Forelimb muscle (tissue), 1 donor: ENCODE measurements around the gene SOX30. TPM values are rescaled to one million over a fixed set of nuclear protein-coding genes. Genes with fewer than 3 reads are reported as not detected.

ENCODE experiments used
- DNase-seq: peaks from one replicate; pipeline ENCODE4 v3.0.0-alpha.2; 2013; ENCODE audit warnings: low read depth
- polyA plus RNA-seq: library from polyadenylated mRNA; unstranded; fragments of 120-200 nt; gene quantifications from one replicate; pipeline ENCODE4 v1.2.1, GENCODE V29; 2013; ENCODE audit not compliant: insufficient read length

SOX30 gene
- polyA plus RNA-seq, 1 donor = 0.42 TPM

DNA sequence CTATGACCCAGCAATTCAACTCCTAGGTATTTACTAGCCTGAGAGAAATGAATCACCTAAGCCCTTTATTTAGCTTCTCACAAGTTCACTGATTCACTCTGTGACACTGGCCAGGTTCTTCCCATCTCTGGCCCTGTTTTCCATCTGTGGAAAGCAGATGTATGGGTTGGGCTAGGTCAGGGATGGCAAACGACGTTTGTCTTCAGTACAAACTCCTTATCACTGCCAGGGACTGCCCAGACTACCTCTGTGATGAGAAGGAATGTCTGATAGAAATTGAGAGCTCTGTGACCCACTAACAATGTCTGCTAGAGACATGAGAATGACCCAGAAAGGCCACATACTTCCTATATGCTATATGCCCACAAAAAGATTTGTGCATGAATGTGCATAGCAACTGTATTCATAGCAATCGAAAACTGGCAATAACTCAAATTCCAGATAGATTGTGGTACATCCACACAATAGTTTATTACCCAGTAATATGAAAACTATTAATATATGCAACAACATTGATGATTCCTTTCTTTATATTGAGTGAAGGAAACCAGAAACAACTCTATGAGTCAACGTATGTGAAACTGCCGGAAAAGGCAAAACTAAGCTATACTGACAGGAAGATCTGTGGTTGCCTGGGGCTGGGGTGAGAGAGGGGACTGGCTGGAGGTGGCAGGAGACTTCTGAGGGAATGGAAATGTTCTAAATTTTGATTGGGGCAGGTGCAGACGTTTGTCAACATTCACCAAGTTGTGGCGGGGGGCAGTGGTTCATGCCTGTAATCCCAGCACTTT lies 44.7 kb downstream of the SOX30 start:
- DNase-seq = no peak

DNA sequence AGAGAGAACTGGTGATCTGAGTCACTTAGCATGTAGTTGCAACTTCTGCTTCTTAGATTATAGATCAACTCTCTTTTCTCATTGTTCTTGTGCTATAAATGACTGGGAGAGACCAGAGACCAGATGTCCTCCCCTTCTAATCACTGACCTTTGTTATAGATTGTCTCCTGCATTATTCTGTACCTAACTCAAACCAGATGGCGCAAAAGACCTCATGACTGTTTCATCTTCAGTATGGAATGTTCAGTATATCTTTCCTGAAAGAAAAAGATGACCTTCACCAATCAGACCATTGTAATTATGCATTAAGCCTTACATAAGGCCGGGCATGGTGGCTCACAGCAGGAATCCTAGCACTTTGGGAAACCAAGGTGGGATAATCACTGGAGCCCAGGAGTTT lies 46.2 kb downstream of the SOX30 start:
- DNase-seq = no peak

DNA sequence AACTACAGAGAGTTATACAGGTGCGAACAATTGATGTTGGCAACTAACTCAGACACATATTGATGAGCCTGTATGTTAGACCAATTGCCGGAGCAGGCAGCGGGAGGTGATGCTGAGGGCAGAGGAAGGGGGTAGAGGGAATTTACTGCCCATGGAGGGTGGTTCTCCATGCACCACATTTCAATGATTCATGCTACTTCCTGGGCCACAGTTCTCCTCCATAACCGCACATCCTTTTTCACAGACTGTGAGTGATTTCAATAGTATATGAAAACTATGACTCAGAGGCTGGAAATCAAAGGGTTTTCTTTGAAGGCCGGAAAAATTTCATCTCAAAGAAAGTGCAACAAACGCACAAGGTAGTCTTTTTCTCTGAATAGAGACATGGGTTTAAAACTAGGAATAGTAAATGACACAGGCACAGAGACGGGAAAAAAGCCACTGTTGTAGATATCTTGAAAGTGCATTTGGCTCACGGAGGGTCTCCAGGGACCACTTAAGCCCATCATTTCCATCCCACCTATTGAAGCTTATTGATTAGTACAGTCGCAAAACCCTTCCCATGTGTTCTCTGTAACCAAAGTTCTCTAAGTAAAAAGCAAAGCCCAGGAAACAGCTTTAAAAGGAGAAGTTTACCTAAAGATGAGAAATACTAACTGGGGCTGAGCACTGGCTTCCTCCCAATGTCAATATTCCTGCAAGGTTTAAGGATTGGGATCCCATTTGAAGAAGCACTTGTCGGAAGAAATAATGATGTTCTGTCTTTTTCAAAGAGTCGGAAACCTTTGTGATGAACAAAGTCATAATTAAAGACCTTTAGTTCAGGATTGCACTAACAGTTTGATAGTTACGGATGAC lies 48.7 kb downstream of the SOX30 start:
- DNase-seq = no peak

DNA sequence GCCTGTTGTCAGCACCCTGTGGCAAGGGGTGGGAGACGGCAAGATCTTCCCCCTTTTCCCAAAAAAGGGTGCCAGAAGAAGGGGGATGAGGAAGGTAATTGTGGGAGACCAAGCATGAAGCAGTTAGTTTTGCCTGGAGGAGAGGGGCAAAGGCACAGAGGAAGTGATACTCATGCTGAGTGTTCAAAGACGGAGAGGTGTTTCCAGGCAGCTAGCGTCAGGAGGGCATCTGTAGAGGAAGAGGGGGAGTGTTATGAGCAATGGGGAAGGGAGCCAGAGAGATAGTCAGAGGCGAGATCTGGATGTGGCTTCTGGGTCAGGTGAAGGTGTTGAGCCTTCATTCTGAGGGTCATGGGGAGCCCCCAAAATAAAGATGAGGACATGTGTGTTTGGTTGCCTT lies 49.7 kb downstream of the SOX30 start:
- no peak for DNase-seq

DNA sequence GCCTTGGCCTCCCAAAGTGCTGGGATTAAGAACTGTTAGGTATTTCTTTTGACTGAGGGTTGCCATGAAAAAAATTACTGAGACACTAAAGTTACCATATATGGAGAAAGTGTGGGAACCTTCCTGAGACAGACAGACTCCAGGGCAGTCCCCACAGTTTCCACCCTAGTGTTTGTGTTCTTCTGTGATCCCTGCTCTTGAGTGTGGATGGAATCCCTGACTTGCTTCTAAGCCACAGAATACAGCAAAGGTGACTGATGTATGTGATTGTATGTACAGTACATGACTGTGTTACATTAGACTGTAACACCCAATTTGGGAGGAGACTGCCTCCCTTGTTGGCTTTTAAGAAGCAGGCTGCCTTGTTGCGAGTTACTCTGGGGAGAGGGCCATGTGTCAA lies 52.0 kb downstream of the SOX30 start:
- no peak for DNase-seq

DNA sequence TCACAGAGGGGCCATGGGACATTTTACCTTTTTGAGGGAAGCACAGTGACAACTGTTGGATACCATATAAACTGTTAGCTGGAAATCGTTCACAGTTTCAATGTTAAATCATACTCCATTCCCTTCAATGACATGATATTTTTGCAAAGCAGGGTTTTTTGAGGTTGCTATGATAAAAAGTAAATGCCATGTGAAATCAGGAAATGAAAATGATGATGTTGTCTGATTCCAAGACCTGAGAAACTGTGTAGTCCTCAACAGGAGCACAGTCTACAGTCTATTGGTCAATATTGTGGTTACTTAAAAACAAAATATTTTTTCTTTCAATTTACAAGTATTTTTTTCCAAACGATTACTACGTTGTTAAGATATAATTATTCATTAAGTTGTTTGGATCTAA lies 52.7 kb downstream of the SOX30 start:
- no peak for DNase-seq

DNA sequence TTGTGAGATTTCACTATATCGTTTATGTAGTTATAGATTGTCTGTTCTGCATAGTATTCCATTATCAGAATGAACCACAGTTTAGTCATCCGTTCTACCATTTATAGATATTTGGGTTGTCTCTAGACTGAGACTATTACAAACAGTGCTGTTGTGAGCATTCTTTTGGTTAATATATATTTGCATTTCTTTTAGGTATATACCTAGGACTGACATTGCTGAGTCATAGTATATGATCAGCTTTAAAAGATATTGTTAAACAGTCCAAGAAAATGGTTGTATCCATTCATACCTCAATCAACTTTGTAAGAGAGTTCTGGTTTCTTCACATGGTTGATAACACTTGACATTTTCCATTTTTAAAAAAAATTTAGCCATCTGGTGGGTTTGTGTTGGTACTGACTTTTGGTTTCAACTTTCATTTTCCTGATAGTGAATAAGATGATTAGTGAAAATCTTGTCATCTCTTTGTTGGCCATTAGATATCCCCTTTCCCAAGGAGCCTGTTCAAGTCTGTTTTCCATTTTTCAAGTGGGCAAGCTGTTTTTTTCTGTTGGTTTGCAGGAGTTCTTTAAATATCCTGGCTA lies 53.8 kb downstream of the SOX30 start:
- no peak for DNase-seq

DNA sequence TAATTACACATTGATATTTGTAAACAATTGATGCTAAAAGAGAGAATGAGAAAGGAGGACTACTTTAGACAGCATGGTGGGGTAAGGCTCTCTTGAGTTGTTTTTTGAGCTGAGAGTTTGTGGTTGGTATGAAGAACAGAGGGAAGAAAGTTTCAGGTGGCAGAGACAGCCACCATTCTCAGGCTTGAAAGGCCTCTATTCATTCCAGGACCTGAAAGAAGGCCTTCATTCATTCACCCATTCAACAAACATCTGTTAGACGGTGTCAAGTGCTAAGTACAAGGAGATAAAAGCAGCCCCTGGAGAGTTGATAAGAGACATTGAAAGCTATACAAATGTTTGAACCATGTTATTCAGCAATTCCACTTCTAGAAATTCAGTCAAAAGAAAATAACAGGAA lies 55.0 kb downstream of the SOX30 start:
- DNase-seq = no peak

DNA sequence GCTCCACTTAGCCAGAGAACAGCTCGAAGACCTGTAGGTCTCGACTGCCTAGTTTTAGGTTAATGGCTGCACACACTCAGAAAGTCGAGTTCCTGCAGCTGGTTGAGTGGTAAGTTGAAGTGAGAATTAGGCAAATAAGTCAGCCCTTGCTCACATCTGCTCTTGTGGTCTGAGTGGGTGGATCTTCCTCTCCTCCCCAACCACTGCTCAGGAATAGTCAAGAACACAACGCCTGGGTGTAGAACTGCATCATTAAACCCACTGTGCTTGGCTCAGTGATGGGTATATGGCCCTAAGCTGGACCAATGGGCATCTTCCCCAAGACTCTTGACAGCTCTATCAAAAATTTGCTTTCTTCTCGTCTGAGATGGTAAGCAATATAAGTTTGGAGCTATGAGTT lies 55.8 kb downstream of the SOX30 start:
- DNase-seq = no peak

DNA sequence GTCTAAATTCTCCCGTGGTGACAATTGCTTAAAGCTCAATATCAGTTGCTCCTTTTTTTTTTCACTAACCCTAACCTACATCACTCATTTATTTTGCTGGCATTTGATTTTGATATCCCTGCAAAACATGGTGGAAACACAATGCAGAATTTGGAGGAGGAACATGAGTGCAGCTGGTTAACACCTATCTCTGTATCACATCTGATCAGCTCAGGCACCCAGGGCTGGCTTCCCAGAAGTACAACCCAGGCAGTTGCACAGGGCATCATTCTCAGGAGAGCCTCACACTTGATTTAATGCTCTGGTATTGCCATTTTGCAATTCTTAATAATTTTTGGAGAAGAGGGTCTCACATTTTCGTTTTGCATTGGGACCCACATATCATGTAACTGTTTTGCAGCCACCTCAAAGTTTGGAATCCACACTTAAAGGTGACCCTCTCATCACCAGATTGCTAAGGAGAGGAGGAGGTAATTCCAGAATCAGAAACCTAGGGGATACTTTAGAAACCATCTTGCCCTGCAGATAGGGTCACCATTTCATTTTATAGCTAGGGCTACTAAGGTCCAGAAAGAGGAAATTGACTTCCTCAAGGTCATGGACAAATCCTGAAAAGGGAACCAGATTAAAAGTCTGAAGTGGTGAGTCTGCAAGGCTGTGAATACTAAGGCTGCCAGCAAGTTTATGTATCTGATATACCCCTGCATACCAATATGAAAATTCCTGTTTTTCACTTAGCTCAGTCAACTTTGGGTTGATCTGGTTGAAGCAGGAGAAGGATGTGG lies 57.4 kb downstream of the SOX30 start:
- DNase-seq = no peak

DNA sequence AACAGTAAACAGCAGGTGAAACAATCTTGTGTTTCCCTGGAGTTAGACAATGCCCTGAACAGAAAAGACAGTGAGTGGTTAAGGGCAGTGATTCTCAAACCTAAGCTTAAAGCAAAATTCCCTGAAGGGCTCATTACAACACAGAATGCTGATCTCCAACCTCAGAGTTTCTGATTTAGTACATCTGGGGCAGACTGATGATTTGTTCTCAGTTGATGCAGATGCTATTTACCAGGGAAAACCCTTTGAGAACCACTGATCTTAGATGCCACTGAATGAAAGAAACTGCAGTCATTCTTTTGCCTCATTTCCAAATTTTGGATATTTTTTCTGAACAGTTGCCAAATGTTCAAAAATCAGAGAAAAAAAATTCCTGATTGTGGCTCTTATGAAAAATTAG lies 58.0 kb downstream of the SOX30 start:
- no peak for DNase-seq

DNA sequence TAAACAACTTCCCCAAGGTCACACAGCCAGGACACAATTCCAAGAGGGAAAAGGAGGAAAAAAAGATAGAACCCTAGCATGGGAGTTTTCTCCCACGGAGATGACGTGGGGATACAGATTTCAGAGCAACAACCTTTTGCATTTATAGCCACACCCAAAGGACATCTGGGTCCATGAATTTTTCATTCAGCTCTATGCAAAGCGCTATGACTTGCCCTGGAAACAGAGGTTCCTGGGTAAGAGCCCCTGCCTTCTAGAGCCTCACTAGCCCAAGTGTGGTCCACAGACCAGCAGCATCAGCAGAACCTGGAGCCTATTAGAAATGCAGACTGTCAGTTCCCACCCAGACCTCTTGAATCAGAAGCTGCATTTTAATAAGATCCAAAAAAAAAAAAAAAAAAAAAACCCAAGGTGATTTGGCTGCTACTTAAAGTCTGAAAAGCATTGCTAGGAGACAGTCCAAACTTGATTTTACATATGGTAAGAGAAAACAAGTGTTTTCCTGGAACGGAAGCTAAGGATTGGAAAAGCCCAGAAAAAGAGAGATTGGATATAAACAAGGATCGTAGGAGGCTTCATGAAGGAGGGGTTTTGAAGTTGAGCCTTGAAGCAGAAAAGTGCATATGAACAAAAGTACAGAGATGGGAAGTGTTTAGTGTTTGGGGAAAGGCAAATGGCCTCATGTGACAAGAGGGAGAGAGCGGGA lies 59.0 kb downstream of the SOX30 start:
- no peak for DNase-seq

DNA sequence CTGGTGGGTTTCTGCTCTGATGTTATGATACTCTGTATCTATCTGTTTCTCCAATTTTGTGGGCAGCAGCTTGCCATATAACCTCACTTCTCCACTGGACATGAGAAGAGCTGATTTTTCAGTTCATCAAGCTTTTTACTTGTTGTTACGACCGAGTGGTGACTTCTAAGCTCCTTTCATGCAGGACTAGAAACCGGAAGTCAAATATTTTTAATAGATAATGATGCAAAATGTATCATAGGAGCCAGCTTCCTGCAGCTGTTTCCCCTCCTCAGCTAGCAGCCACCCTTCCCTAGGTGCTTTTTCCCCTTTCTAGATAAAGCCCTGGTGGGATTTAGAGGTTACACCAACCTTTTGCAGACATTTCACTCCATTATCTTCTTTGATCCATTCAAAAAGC lies 59.6 kb downstream of the SOX30 start:
- no peak for DNase-seq

DNA sequence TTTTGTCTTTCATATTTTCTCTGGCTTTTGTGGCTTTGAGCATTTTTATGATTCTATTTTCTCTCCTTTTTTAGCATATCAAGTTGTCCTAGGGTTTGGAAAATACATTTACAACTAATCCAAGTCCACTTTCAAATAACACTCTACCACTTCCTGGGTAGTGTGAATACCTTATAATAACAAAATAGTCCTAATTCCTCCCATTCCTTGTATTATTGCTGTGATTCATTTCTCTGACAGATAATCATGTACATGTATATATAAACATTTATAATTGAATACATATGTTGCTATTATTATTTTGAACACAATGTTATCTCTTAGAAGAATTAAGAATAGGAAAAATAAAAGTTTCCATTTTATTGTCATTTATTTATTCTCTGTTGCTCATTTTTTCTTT lies 61.8 kb downstream of the SOX30 start:
- no peak for DNase-seq

DNA sequence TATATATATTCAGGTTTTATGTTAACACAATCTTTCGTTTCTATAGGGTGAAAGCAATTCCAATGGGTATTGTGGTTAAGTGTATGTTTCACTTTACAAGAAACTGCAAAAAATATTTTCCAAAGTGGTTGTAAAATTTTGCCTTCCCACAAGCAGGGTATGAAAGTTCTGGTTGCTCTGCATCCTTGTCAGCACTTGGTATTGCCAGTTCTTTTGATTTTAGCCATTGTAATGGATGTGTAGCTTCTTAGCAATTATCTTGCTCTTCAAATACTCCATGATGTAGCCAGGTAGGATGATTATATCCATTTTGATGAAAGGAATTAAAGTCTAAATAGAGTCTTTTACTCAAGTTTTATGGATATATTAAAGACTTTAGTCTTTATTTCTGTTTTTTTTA lies 67.6 kb downstream of the SOX30 start:
- no peak for DNase-seq

DNA sequence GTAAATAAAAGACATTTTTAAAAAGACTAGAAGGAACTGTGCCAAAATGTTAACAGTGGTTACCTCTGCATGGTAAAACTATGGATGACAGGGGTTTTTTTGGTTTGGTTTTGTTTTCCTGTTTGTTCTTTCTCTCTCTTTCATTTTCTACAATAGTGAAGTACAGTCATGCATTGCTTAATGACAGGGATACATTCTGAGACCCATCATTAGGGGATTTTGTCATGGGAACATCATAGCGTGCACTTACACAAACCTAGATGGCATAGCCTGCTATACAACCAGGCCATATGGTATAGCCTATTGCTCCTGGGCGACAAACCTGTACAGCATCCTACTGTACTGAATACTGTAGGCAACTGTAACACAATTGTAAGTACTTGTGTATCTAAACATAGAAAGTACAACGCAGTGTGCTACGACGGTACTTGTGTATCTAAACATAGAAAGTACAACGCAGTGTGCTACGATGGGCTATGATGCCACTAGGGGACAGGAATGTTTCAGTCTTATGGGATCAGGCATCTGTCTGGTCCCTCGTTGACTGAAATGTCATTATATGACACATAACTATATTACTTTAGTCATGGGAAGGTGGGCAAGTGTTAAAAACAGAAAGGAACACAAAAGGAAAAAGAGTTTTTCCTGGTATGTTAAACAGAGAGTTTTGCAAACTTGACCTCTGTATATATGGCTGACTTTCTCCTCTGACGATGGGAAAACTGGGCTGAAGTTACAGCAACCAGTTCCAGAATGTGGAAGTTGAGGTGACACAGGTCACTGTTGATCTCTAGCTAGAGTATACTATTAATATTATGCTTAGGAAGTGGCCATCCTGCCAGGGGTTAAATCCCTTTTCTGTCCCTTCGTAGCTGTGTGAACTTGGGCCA lies 69.3 kb downstream of the SOX30 start:
- no peak for DNase-seq

DNA sequence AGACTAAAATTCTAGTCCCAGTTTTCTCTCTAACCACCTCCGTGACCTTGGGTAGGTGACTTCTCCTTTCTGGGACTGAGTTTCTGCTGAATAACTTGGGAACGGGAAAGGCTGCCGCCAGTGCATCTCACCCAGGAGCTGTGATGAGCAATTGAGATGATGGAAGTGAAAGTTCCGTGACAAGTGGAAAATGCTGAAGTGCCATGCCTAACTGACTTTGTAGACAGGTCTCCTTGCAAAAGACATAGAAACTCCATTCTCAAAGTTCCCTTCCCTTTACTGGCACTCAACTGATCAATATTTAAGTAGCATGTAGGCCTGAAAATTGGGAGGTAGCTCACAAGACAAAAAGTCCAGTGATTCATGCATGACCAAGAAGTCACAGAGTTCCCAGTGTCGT lies 70.3 kb downstream of the SOX30 start:
- DNase-seq = no peak

DNA sequence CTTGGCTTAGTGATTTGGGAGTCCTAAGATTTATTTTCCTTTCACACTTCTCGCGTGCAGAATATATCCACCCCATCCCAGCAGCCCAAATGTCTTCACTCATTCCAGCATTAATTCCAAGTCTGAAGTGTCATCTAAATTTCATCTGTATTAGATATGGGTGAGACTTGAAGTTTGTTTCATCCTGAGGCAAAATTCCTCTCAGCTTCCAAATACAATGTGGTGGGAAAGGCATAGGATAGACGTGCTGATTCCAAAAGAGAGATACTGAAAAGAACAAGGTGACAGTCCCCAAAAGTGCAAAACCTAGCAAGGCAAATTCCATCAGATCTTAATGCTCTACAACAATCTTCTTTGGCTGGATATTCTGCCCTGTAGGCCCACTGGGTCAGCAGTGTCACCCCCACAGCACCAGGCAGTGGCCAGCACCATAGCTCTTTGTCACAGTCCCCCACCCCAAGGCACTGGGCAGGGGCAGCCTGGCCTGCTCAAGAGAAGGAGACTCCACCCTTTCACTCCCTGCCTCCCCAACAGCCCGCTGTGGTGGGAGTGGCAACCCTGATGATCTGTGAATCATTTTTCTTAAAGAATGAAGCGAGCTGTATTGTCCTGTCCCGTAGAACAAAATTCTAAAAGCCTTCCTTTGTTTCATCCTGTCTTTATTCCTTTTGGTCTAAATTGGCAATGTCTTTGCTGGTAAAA lies 74.0 kb downstream of the SOX30 start:
- no peak for DNase-seq

DNA sequence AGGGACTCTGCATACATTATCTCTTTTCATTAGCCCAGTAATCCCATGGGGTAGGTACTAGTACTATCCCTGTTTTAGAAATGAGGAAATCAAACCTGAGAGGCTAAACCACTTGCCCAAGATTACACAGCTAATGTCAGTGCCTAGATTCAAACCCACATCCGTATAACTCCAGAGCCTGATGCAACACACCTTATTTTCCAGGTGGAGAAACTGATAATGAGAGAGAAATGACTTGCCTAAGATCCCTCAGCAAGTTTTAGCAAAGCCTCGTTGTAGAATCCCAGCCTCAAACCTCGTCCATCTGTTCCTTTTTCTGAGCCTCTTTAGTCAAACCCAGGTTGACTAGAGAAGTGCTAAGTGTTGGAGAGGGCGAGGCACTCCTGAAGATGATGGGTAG lies 75.6 kb downstream of the SOX30 start:
- no peak for DNase-seq
